Neural cell (in vitro differentiated cells): ENCODE results near the gene DMAP1. TPM values are rescaled to one million over a fixed set of nuclear protein-coding genes. Genes with fewer than 3 reads are reported as not detected.
"Not testable (repeated sequence)": the region's sequence is repeated elsewhere in the genome, so short reads cannot be mapped to it uniquely, and the experiment has no call there.

ENCODE experiments used
- H2AFZ ChIP-seq: fragments of 200-600, 300-800 bp; sonication (generic), shearing (Covaris generic); 2 replicates; pipeline ENCODE4 v1.6.0; 2014; ENCODE audit warnings: low read depth, mild to moderate bottlenecking, antibody characterized with exemption, low read length, moderate library complexity
- H3F3A ChIP-seq: fragments of 200-600 bp; shearing (Covaris generic); 2 replicates; pipeline ENCODE4 v1.6.1; 2016; ENCODE audit warnings: mild to moderate bottlenecking, moderate library complexity, mixed read lengths, antibody characterized with exemption, low read length; ENCODE audit not compliant: insufficient read depth, poor library complexity, severe bottlenecking
- H3K27ac ChIP-seq: fragments of 200-600, 300-800 bp; sonication (generic), shearing (Covaris generic); 2 replicates; pipeline ENCODE4 v1.5.1; 2014; ENCODE audit warnings: mild to moderate bottlenecking, low read length, moderate library complexity
- H3K27me3 ChIP-seq: fragments of 300-800, 200-600 bp; sonication (generic), shearing (Covaris generic); 2 replicates; pipeline ENCODE4 v1.6.0; 2014; ENCODE audit warnings: mild to moderate bottlenecking, low read depth, low read length, moderate library complexity; ENCODE audit not compliant: insufficient read depth
- H3K36me3 ChIP-seq: fragments of 300-800, 200-600 bp; sonication (generic), shearing (Covaris generic); 2 replicates; pipeline ENCODE4 v1.5.1; 2014; ENCODE audit warnings: mild to moderate bottlenecking, antibody characterized with exemption, low read length, moderate library complexity; ENCODE audit not compliant: insufficient read depth
- H3K4me2 ChIP-seq: fragments of 300-800, 200-600 bp; sonication (generic), shearing (Covaris generic); 2 replicates; pipeline ENCODE4 v1.6.0; 2014; ENCODE audit warnings: mild to moderate bottlenecking, low read length
- H3K4me3 ChIP-seq: fragments of 300-800, 200-600 bp; sonication (generic), shearing (Covaris generic); 2 replicates; pipeline ENCODE4 v1.5.1; 2014; ENCODE audit warnings: mild to moderate bottlenecking, low read length, moderate library complexity
- H3K79me2 ChIP-seq: fragments of 200-600 bp; shearing (Covaris generic); replicated peaks from 2 replicates; pipeline ENCODE4 v1.6.0; 2014; ENCODE audit warnings: mild to moderate bottlenecking, low read length, moderate library complexity; ENCODE audit not compliant: insufficient read depth
- H3K9ac ChIP-seq: fragments of 300-800, 200-600 bp; sonication (generic), shearing (Covaris generic); 2 replicates; pipeline ENCODE4 v1.6.1; 2016; ENCODE audit warnings: mild to moderate bottlenecking, low read length, mixed read lengths
- H3K9me2 ChIP-seq: fragments of 200-600 bp; shearing (Covaris generic); 2 replicates; pipeline ENCODE4 v1.6.1; 2016; ENCODE audit warnings: mild to moderate bottlenecking, low read length, mixed read lengths; ENCODE audit not compliant: insufficient read depth
- H3K9me3 ChIP-seq: fragments of 200-600, 300-800 bp; sonication (generic), shearing (Covaris generic); 2 replicates; pipeline ENCODE4 v1.6.1; 2016; ENCODE audit warnings: mild to moderate bottlenecking, mixed run types, low read length, moderate library complexity, mixed read lengths
- H4K20me1 ChIP-seq: fragments of 200-600 bp; shearing (Covaris generic); 2 replicates; pipeline ENCODE4 v1.6.1; 2016; ENCODE audit warnings: mild to moderate bottlenecking, mixed run types; ENCODE audit not compliant: insufficient read depth
- CTCF ChIP-seq: fragments of 450-650 bp; IDR thresholded peaks from 2 replicates; pipeline ENCODE4 v1.5.1; 2014; ENCODE audit warnings: antibody characterized with exemption, mild to moderate bottlenecking, moderate library complexity; ENCODE audit not compliant: poor library complexity, severe bottlenecking
- EP300 ChIP-seq: fragments of 450-650 bp; conservative IDR thresholded peaks from 2 replicates; pipeline ENCODE4 v1.6.1; 2014; ENCODE audit warnings: antibody characterized with exemption, mild to moderate bottlenecking, moderate library complexity; ENCODE audit not compliant: poor library complexity, severe bottlenecking
- EZH2 ChIP-seq: fragments of 200-600, 300-800 bp; shearing (Covaris generic), sonication (generic); IDR thresholded peaks from 2 replicates; pipeline ENCODE4 v1.6.1; 2014; ENCODE audit warnings: antibody characterized with exemption, low read length, borderline replicate concordance, mild to moderate bottlenecking; ENCODE audit not compliant: insufficient read depth, poor library complexity, severe bottlenecking
- MXI1 ChIP-seq: fragments of 450-650 bp; conservative IDR thresholded peaks from 2 replicates; pipeline ENCODE4 v1.6.1; 2014; ENCODE audit warnings: antibody characterized with exemption, mild to moderate bottlenecking; ENCODE audit not compliant: poor library complexity, severe bottlenecking
- POLR2AphosphoS5 ChIP-seq: IDR thresholded peaks from 2 replicates; pipeline ENCODE4 v1.6.1; 2012
- RAD21 ChIP-seq: fragments of 450-650 bp; conservative IDR thresholded peaks from 2 replicates; pipeline ENCODE4 v1.6.1; 2014; ENCODE audit warnings: antibody characterized with exemption, mild to moderate bottlenecking, moderate library complexity
- REST ChIP-seq: IDR thresholded peaks from 2 replicates; pipeline ENCODE4 v1.6.1; 2012; ENCODE audit warnings: borderline replicate concordance
- SMC3 ChIP-seq: fragments of 450-650 bp; conservative IDR thresholded peaks from 2 replicates; pipeline ENCODE4 v1.6.1; 2014; ENCODE audit warnings: antibody characterized with exemption, mild to moderate bottlenecking, moderate library complexity; ENCODE audit not compliant: poor library complexity
- TAF1 ChIP-seq: IDR thresholded peaks from 2 replicates; pipeline ENCODE4 v1.6.1; 2012; ENCODE audit warnings: low read depth
- polyA plus RNA-seq: library from polyadenylated mRNA; depleted of rRNA; stranded (reverse); fragments of >200 nt; gene quantifications from 2 replicates; pipeline ENCODE4 v1.2.3, GENCODE V29; 2014

The DMAP1 gene
- polyA plus RNA-seq, 1 donor from 2014 or later: 55.6 TPM

- Histone ChIP-seq H3K27me3 (no peaks in the 10 kb centered on the region), H2AFZ (no peak overlapping the region), H3K4me3 (no peak overlapping the region), H4K20me1 (no peaks in the 10 kb centered on the region), H3K9me2 (no peaks in the 10 kb centered on the region), H3K9me3 (no peaks in the 10 kb centered on the region), H3K27ac (no peak overlapping the region), H3K79me2 (no peaks in the 10 kb centered on the region), H3K9ac (no peak overlapping the region), H3F3A (no peaks in the 10 kb centered on the region), H3K36me3 (no peaks in the 10 kb centered on the region), H3K4me2 (no peak overlapping the region)
- TF ChIP-seq REST: no peak
- no peak for TF ChIP-seq TAF1
- TF ChIP-seq SMC3: no peak
- TF ChIP-seq POLR2AphosphoS5: no peak
- no peak for TF ChIP-seq CTCF
- TF ChIP-seq EP300: no peak
- TF ChIP-seq EZH2: no peak
- TF ChIP-seq MXI1: no peak
- TF ChIP-seq RAD21: no peak
Observed at GRCh38 chr1:44200336-44200735, 12.9 kb upstream of the DMAP1 start.

GRCh38 chr1:44206545-44206944, 6.7 kb upstream of the DMAP1 start:
- not testable (repeated sequence) for H4K20me1 ChIP-seq, H3K9me3 ChIP-seq, H3K4me2 ChIP-seq, H3K4me3 ChIP-seq, H3K27ac ChIP-seq, H3K9me2 ChIP-seq, H3K36me3 ChIP-seq, H3F3A ChIP-seq, H3K9ac ChIP-seq, H3K79me2 ChIP-seq, H3K27me3 ChIP-seq, H2AFZ ChIP-seq

GRCh38 chr1:44208226-44208625, 5.0 kb upstream of the DMAP1 start:
- Histone ChIP-seq H3K27ac (no peak overlapping the region), H3F3A (no peaks in the 10 kb centered on the region)

More at GRCh38 chr1:44208226-44208625, 5.0 kb upstream of the DMAP1 start:
- Histone ChIP-seq H2AFZ (no peak overlapping the region), H3K9ac (no peak overlapping the region), H3K9me2 (no peaks in the 10 kb centered on the region), H4K20me1 (no peaks in the 10 kb centered on the region), H3K4me3 (no peak overlapping the region), H3K79me2 (no peaks in the 10 kb centered on the region), H3K9me3 (no peaks in the 10 kb centered on the region), H3K27me3 (no peaks in the 10 kb centered on the region), H3K4me2 (no peak overlapping the region), H3K36me3 (no peaks in the 10 kb centered on the region)
- no peak for TF ChIP-seq POLR2AphosphoS5
- no peak for TF ChIP-seq EP300
- TF ChIP-seq EZH2: no peak
- no peak for TF ChIP-seq TAF1
- no peak for TF ChIP-seq MXI1
- TF ChIP-seq RAD21: no peak
